DND-41 (cell line): ENCODE data around the gene UGT1A8.

Experiments
- CTCF ChIP-seq: IDR thresholded peaks from 2 replicates; pipeline ENCODE4 v1.5.1; 2012; ENCODE audit warnings: borderline replicate concordance, low read length, moderate library complexity, mild to moderate bottlenecking; ENCODE audit not compliant: poor library complexity, severe bottlenecking; ENCODE audit errors: extremely low read depth
- EZH2 ChIP-seq: IDR thresholded peaks from 3 replicates; pipeline ENCODE4 v1.6.1; 2012; ENCODE audit warnings: borderline replicate concordance, low read depth, mild to moderate bottlenecking, moderate library complexity, low read length, inconsistent platforms; ENCODE audit not compliant: severe bottlenecking

GRCh38 chr2:233711312-233712008 lies 94.0 kb downstream of the UGT1A8 start:
- TF ChIP-seq EZH2 (no peak), CTCF (peak; percentile 95)
